IPS-20b (cell line): ENCODE results near the gene PDE1C.

Experiments used
- H3K27ac ChIP-seq: one replicate; pipeline ENCODE4 v1.5.1; 2013; ENCODE audit warnings: low read length
- H3K27me3 ChIP-seq: 2 replicates; pipeline ENCODE4 v1.6.1; 2013; ENCODE audit warnings: mild to moderate bottlenecking, low read length, inconsistent platforms; ENCODE audit not compliant: insufficient read depth
- H3K36me3 ChIP-seq: 2 replicates; pipeline ENCODE4 v1.6.1; 2013; ENCODE audit warnings: low read depth, mild to moderate bottlenecking, inconsistent platforms, low read length, moderate library complexity; ENCODE audit not compliant: insufficient read depth
- H3K4me1 ChIP-seq: 2 replicates; pipeline ENCODE4 v1.6.1; 2013; ENCODE audit warnings: mild to moderate bottlenecking, control low read depth, inconsistent platforms, low read length, moderate library complexity; ENCODE audit not compliant: insufficient read depth
- H3K4me3 ChIP-seq: 2 replicates; pipeline ENCODE4 v1.5.1; 2013; ENCODE audit warnings: mild to moderate bottlenecking, low read length, inconsistent platforms
- H3K9ac ChIP-seq: 2 replicates; pipeline ENCODE4 v1.6.1; 2013; ENCODE audit warnings: low read depth, mild to moderate bottlenecking, inconsistent platforms, low read length, moderate library complexity
- H3K9me3 ChIP-seq: 2 replicates; pipeline ENCODE4 v1.6.1; 2013; ENCODE audit warnings: mild to moderate bottlenecking, low read depth, low read length, inconsistent platforms; ENCODE audit not compliant: insufficient read depth

The PDE1C gene

GRCh38 chr7:31910191-31910590 is 160.0 kb downstream of the PDE1C start:
- no peaks in the 10 kb centered on the region for H3K27me3 ChIP-seq
- H3K4me3 ChIP-seq: no peak overlapping the region
- H3K9me3 ChIP-seq: no peaks in the 10 kb centered on the region
- peaks cover 6% of the 10 kb centered on the region; the same call in 1 of the 2 replicates for H3K4me1 ChIP-seq
- no peak overlapping the region for H3K27ac ChIP-seq
- H3K9ac ChIP-seq: no peak overlapping the region
- H3K36me3 ChIP-seq: no peaks in the 10 kb centered on the region

GRCh38 chr7:31906479-31907171 is 163.6 kb downstream of the PDE1C start:
- no peak overlapping the region for H3K27ac ChIP-seq
- no peaks in the 10 kb centered on the region for H3K27me3 ChIP-seq
- H3K4me1 ChIP-seq: no peaks in the 10 kb centered on the region
- H3K9ac ChIP-seq: no peak overlapping the region
- no peaks in the 10 kb centered on the region for H3K36me3 ChIP-seq
- H3K9me3 ChIP-seq: no peaks in the 10 kb centered on the region
- H3K4me3 ChIP-seq: no peak overlapping the region

GRCh38 chr7:31903962-31904361 is 166.2 kb downstream of the PDE1C start:
- H3K36me3 ChIP-seq: no peaks in the 10 kb centered on the region
- no peak overlapping the region for H3K27ac ChIP-seq
- H3K27me3 ChIP-seq: no peaks in the 10 kb centered on the region
- H3K9me3 ChIP-seq: no peaks in the 10 kb centered on the region
- no peak overlapping the region for H3K9ac ChIP-seq
- no peak overlapping the region for H3K4me3 ChIP-seq
- H3K4me1 ChIP-seq: no peaks in the 10 kb centered on the region

GRCh38 chr7:31899356-31899927 is 170.8 kb downstream of the PDE1C start:
- Histone ChIP-seq H3K27ac (no peak overlapping the region), H3K4me3 (no peak overlapping the region), H3K9me3 (no peaks in the 10 kb centered on the region), H3K27me3 (no peaks in the 10 kb centered on the region), H3K4me1 (no peaks in the 10 kb centered on the region), H3K9ac (no peak overlapping the region), H3K36me3 (no peaks in the 10 kb centered on the region)

DNA sequence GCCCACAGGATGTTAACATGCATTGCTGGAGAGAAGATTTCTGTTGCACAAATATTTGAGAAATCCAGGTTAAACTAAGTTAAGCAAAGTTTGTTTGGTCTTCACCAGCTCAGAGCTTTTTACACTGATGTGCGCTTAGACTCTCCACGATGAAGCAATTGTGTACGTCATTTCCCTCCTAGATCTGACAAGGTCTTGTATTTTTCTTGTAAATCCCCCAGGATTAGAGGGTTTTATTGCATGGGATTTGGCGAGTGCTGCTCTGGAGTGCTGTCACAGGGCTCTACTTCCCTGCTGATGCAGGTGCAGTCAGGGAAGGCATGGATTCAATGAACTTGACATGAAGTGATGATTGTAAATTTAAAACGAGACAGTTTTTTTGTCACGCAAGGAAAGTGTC is 173.3 kb downstream of the PDE1C start:
- H3K36me3 ChIP-seq: no peaks in the 10 kb centered on the region
- no peak overlapping the region for H3K9ac ChIP-seq
- H3K27me3 ChIP-seq: no peaks in the 10 kb centered on the region
- no peak overlapping the region for H3K27ac ChIP-seq
- no peak overlapping the region for H3K4me3 ChIP-seq
- no peaks in the 10 kb centered on the region for H3K9me3 ChIP-seq
- H3K4me1 ChIP-seq: no peaks in the 10 kb centered on the region

DNA sequence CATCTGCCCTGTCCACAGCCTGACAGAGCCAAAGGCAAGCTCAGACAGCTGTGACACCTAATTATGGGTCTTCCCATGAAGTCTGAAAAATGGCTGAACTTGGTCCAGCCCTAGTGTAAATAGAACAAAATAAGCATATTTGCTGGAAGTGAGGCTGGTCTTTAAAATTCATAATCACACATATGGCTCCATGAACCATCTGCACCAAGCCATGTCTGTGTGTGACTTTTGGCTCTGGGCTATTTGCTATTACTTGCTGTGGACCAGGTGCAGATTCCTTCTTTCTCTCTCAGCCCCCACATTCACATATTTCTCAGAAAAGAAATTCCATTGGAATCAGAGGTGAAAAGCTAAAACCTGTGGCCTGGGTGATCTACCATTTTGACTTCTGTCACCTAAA is 175.9 kb downstream of the PDE1C start:
- no peaks in the 10 kb centered on the region for H3K4me1 ChIP-seq
- H3K27ac ChIP-seq: no peak overlapping the region
- no peak overlapping the region for H3K4me3 ChIP-seq
- H3K9me3 ChIP-seq: no peaks in the 10 kb centered on the region
- no peaks in the 10 kb centered on the region for H3K36me3 ChIP-seq
- no peaks in the 10 kb centered on the region for H3K27me3 ChIP-seq
- no peak overlapping the region for H3K9ac ChIP-seq

GRCh38 chr7:31893365-31893764 is 176.8 kb downstream of the PDE1C start:
- H3K9me3 ChIP-seq: no peaks in the 10 kb centered on the region
- H3K4me3 ChIP-seq: no peak overlapping the region
- H3K9ac ChIP-seq: no peak overlapping the region
- H3K36me3 ChIP-seq: no peaks in the 10 kb centered on the region
- no peaks in the 10 kb centered on the region for H3K27me3 ChIP-seq
- no peak overlapping the region for H3K27ac ChIP-seq
- H3K4me1 ChIP-seq: no peaks in the 10 kb centered on the region

DNA sequence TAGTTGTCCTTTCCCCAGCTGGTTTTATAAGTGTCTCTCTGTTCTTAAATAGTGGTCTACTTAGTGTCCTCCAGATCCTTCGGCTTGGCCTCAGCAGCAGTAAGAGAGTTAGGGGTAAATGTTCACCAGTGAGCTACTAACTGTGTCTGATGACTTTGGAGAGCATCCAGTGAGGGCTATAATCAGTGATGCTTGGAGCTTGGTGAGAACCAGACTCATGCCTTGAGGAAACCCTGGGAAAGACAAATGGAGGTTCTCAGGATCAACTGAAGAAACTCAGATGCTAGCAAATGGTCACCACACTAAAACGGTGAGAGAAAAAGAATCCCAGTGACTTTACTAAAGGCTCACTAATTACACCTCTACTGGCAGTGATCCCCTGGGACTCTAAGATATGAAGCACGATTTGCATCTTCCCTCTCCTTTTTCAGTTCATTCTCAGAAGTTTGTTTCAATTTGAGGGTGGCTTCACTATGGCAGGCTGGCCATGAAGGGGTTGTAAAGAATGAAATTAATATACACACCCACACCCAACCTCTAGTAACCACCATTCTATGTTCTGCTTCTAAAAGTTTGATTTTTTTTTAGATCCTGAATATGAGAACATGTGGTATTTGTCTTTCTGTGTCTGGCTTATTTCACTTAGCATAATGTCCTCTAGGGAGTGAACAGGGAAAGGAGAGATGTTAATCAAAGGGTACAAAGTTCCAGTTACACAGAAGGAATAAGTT is 177.9 kb downstream of the PDE1C start:
- H3K27ac ChIP-seq: no peak overlapping the region

DNA sequence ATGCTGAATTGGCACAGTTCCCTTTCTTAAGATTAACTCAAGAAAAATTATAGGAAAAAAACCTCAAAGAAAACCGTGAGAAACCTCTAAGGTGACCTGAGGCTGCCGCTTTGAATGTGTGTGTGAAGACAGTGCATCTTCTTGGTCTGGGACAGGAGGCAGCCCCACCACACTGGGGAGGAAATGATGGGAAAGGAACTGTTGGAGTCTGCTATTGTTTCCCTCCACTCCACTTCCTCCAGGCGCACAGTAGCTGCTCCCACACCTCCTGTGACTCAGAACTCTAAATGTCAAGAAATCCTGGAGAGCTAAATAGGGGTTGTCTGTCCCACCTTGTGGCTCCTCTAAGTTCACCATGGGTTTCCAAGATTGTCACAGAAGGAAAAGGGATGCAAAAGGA is 179.4 kb downstream of the PDE1C start:
- H3K4me1 ChIP-seq: no peaks in the 10 kb centered on the region
- no peaks in the 10 kb centered on the region for H3K9me3 ChIP-seq
- H3K9ac ChIP-seq: no peak overlapping the region
- H3K27ac ChIP-seq: no peak overlapping the region
- no peaks in the 10 kb centered on the region for H3K36me3 ChIP-seq
- H3K27me3 ChIP-seq: no peaks in the 10 kb centered on the region
- no peak overlapping the region for H3K4me3 ChIP-seq

More for the DNA sequence above, 177.9 kb downstream of the PDE1C start:
- Histone ChIP-seq H3K4me3 (no peak overlapping the region), H3K27me3 (no peaks in the 10 kb centered on the region), H3K36me3 (no peaks in the 10 kb centered on the region), H3K9ac (no peak overlapping the region), H3K4me1 (no peaks in the 10 kb centered on the region), H3K9me3 (no peaks in the 10 kb centered on the region)

- no peaks in the 10 kb centered on the region for H3K4me1 ChIP-seq
Measured at GRCh38 chr7:31890198-31890597, 180.0 kb downstream of the PDE1C start.

GRCh38 chr7:31887006-31887405 is 183.2 kb downstream of the PDE1C start:
- Histone ChIP-seq H3K36me3 (no peaks in the 10 kb centered on the region), H3K27me3 (no peaks in the 10 kb centered on the region), H3K27ac (no peak overlapping the region), H3K9me3 (no peaks in the 10 kb centered on the region), H3K4me3 (no peak overlapping the region), H3K4me1 (peaks cover 2% of the 10 kb centered on the region; the same call in 1 of the 2 replicates), H3K9ac (no peak overlapping the region)

More at GRCh38 chr7:31890198-31890597, 180.0 kb downstream of the PDE1C start:
- H3K27ac ChIP-seq: no peak overlapping the region
- no peaks in the 10 kb centered on the region for H3K27me3 ChIP-seq
- no peaks in the 10 kb centered on the region for H3K36me3 ChIP-seq
- H3K9ac ChIP-seq: no peak overlapping the region
- no peaks in the 10 kb centered on the region for H3K9me3 ChIP-seq
- H3K4me3 ChIP-seq: no peak overlapping the region

DNA sequence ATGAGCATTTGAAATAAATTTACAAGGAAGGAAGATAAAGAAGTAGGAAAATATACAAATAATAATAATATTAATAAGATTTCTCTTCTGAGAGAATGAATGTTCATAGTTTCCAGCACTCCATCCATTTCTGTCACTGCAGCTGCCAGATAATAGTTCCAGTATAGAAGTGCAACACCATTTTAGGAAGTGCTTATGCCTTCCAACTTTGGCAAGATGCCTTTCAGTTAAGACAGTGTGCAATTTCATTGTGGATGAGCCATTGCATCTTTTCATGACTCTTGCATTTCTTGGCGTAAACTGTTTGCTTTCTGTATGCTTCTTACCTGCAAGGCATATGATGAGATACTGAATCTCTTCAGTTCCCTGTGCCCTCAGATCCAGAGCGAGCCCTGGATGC is 185.0 kb downstream of the PDE1C start:
- Histone ChIP-seq H3K27ac (no peak overlapping the region), H3K36me3 (no peaks in the 10 kb centered on the region)

More for the DNA sequence above, 185.0 kb downstream of the PDE1C start:
- Histone ChIP-seq H3K4me3 (no peak overlapping the region), H3K4me1 (peaks cover 3% of the 10 kb centered on the region; the same call in 1 of the 2 replicates), H3K27me3 (no peaks in the 10 kb centered on the region), H3K9me3 (no peaks in the 10 kb centered on the region), H3K9ac (no peak overlapping the region)
